Purkinje cell (primary cell): ENCODE measurements around the gene RXRG. TPM values are rescaled to one million over a fixed set of nuclear protein-coding genes. Genes with fewer than 3 reads are reported as not detected.

Experiments
- polyA plus RNA-seq: library from polyadenylated mRNA; unstranded; fragments of >200 nt; fragmentation: Nextera tagmentation; gene quantifications from 2 replicates; pipeline ENCODE4 v1.2.1, GENCODE V29; 2014

Gene RXRG
- not detected in 2 replicates for polyA plus RNA-seq

GRCh38 chr1:165444897-165445370 is at the start of gene RXRG:
Gene RXRG, minus strand, starts transcription at chr1:165445126. Its CDS starts 233 bp downstream, at chr1:165444893.

GRCh38 chr1:165355977-165356811 is 88.7 kb downstream of the RXRG start, which contains the start of gene LMX1A:
Gene LMX1A, minus strand, starts transcription at chr1:165356715. Its CDS starts 1,156 bp downstream, at chr1:165355559.

Other genes with a start within 250 kb of the RXRG start
- gene LMX1A, start 88.4 kb downstream of the RXRG start, polyA plus RNA-seq: not detected in 2 replicates
- gene LRRC52, start 98.9 kb upstream of the RXRG start, polyA plus RNA-seq: not detected in 2 replicates
- gene MGST3, start 186.1 kb upstream of the RXRG start, polyA plus RNA-seq: 945 and 1,054 TPM in 2 replicates